GM12865 (cell line): ENCODE measurements around the gene CLCN5.

Experiments
- DNase-seq: peaks from one replicate; pipeline ENCODE4 v3.0.0; 2010; ENCODE audit warnings: low read depth
- H3K4me3 ChIP-seq: 2 replicates; pipeline ENCODE4 v1.5.1; 2011; ENCODE audit warnings: mild to moderate bottlenecking, low read depth, low read length, control low read depth
- CTCF ChIP-seq: IDR thresholded peaks from 2 replicates; pipeline ENCODE4 v1.5.1; 2011; ENCODE audit warnings: low read length, control low read depth, low read depth, inconsistent platforms; ENCODE audit not compliant: insufficient read depth; ENCODE audit errors: missing control alignments

The CLCN5 gene

GRCh38 chrX:49995107-49995731 is 72.8 kb downstream of the CLCN5 start:
- DNase-seq = no peak
- H3K4me3 ChIP-seq = no peak overlapping the region
- no peak for TF ChIP-seq CTCF

DNA sequence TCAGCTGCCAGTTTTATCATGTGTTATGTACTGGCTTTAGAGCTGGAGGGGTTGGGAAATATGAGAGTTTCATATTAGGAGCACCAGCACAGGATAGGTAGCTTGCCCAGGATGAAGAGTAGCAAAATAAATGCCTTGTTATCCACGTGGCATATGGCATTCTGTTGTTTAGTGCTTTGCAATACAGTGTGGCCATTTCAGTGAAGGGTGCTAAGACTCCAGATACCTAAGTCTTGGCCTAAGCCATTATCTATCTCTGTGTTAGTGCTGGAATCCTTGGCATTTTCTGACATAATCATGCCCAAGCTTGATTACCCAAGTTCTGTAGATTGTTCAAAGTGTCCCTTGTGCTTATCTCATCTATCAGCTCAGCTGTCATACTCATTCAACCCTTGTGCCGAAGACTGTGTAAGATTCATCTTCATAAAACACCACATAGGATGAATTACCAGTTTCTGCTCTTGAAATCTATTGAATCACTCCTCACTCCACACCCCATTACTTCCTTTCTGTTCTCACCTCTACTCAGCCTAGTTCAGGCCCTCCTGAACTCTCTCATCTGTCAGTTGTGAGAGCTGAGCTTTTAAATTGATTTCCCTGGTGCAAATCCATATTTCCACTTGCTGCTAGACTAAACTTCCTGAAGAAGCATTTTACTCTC is 73.5 kb downstream of the CLCN5 start:
- TF ChIP-seq CTCF = no peak
- H3K4me3 ChIP-seq = no peak overlapping the region
- no peak for DNase-seq

- no peak for DNase-seq
- no peak overlapping the region for H3K4me3 ChIP-seq
- TF ChIP-seq CTCF = no peak
Measured at GRCh38 chrX:49996474-49996873, 74.1 kb downstream of the CLCN5 start.

- no peak overlapping the region for H3K4me3 ChIP-seq
- no peak for TF ChIP-seq CTCF
- no peak for DNase-seq
Measured at GRCh38 chrX:49999087-49999486, 76.7 kb downstream of the CLCN5 start.

DNA sequence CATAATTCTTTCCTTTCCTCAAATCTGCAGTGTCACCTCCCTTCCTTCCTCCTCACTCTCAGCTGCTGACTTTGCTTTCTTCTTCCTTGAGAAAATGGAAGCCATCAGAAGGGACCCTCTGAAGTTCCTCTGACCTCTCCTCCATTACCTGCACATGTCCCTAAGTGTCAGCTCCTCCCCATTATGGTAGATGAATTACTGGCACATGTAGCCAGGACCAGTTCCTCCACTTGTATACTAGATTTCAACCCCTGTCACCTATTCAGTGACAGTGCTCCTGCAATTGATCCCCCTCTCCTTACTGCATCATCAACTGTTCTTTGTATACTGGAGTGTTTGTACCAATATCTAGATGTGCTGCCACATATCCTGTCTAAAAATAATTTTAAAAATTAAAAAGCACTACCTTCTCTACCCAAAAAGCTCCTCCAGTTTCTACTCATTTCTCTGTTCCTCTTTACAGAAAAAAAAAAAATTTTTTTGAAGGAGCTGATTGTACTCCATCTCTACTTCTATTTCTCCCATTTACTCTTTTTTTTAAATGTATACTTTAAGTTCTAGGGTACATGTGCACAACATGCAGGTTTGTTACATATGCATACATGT is 78.6 kb downstream of the CLCN5 start:
- no peak for TF ChIP-seq CTCF
- DNase-seq = no peak
- H3K4me3 ChIP-seq = no peak overlapping the region

GRCh38 chrX:50002067-50002714 is 79.8 kb downstream of the CLCN5 start:
- no peak overlapping the region for H3K4me3 ChIP-seq
- peak; percentile 28 for DNase-seq
- TF ChIP-seq CTCF = no peak
